SK-N-SH (cell line): Measurements from ENCODE around the gene PRR12. TPM values are rescaled to one million over a fixed set of nuclear protein-coding genes. Genes with fewer than 3 reads are reported as not detected.
A peak's percentile ranks its signal among the peaks of the same experiment; 100 is the strongest.

ENCODE experiments used
- CTCF ChIA-PET: fragments of 300-600, 350-600 bp; formaldehyde crosslinking; extraction: SDS; loops from one replicate; lab custom pipeline; 2021; lab: Yijun Ruan, JAX
- POLR2A ChIA-PET: fragments of 350-600 bp; sonication (Branson Sonifier 250); formaldehyde crosslinking; extraction: SDS; loops from one replicate; lab custom pipeline; 2020; ENCODE audit warnings: antibody characterized with exemption, inconsistent platforms; lab: Yijun Ruan, JAX
- DNase-seq: peaks from one replicate; pipeline ENCODE4 v3.0.0; 2012
- H2AFZ ChIP-seq: fragments of 200-600 bp; sonication (generic); 2 replicates; pipeline ENCODE4 v1.8.1; 2016; ENCODE audit warnings: antibody characterized with exemption, mild to moderate bottlenecking, low read depth
- H3F3A ChIP-seq: fragments of 200-600 bp; sonication (generic); replicated peaks from 2 replicates; pipeline ENCODE3; 2016; ENCODE audit warnings: antibody characterized with exemption, mild to moderate bottlenecking; ENCODE audit not compliant: insufficient read depth
- H3K27ac ChIP-seq, 2 experiments: fragments of 200-500 bp in 1 of 2; fragments of 200-600 bp in 1 of 2; sonication (Bioruptor generic) in 1 of 2; sonication (generic), shearing (Covaris generic) in 1 of 2; 2 replicates each; pipeline versions ENCODE4 v1.5.1 to v1.6.1; 2014 to 2016; ENCODE audit warnings: low read depth in 2 of 2, inconsistent platforms in 1 of 2, low read length in 1 of 2, mild to moderate bottlenecking in 1 of 2, mixed read lengths in 1 of 2
- H3K27me3 ChIP-seq: fragments of 200-600 bp; sonication (generic), shearing (Covaris generic); 2 replicates; pipeline ENCODE4 v1.6.1; 2016; ENCODE audit warnings: mixed run types; ENCODE audit not compliant: insufficient read depth
- H3K36me3 ChIP-seq, 2 experiments: fragments of 200-500 bp in 1 of 2; fragments of 200-600 bp in 1 of 2; sonication (Bioruptor generic) in 1 of 2; sonication (generic) in 1 of 2; replicated peaks in 1 of 2; 2 replicates each; pipeline versions ENCODE3 to v1.5.1; 2014 to 2016; ENCODE audit warnings: low read length in 1 of 2, mild to moderate bottlenecking in 1 of 2; ENCODE audit not compliant: insufficient read depth in 2 of 2, control insufficient read depth in 1 of 2
- H3K4me1 ChIP-seq, 2 experiments: fragments of 200-500 bp in 1 of 2; fragments of 200-600 bp in 1 of 2; sonication (Bioruptor generic) in 1 of 2; sonication (generic), shearing (Covaris generic) in 1 of 2; 2 replicates each; pipeline versions ENCODE4 v1.5.1 to v1.6.1; 2014 to 2016; ENCODE audit warnings: low read depth in 1 of 2, low read length in 1 of 2, mixed run types in 1 of 2; ENCODE audit not compliant: insufficient read depth in 2 of 2, control insufficient read depth in 1 of 2
- H3K4me2 ChIP-seq: fragments of 200-600 bp; sonication (generic), shearing (Covaris generic); 2 replicates; pipeline ENCODE4 v1.6.1; 2017; ENCODE audit warnings: mixed run types
- H3K4me3 ChIP-seq, 2 experiments: fragments of 200-500 bp in 1 of 2; fragments of 200-600 bp in 1 of 2; sonication (Bioruptor generic) in 1 of 2; sonication (generic), shearing (Covaris generic) in 1 of 2; 2 replicates each; pipeline versions ENCODE4 v1.5.1 to v1.8.1; 2014 to 2016; ENCODE audit warnings: low read depth in 2 of 2, inconsistent platforms in 1 of 2, low read length in 1 of 2, mild to moderate bottlenecking in 1 of 2, mixed read lengths in 1 of 2, moderate library complexity in 1 of 2
- H3K79me2 ChIP-seq: fragments of 200-600 bp; sonication (generic); 2 replicates; pipeline ENCODE4 v1.8.1; 2017; ENCODE audit warnings: mild to moderate bottlenecking; ENCODE audit not compliant: insufficient read depth
- H3K9ac ChIP-seq: fragments of 200-600 bp; sonication (generic); 2 replicates; pipeline ENCODE4 v1.6.1; 2017; ENCODE audit warnings: mixed run types
- H3K9me2 ChIP-seq: fragments of 200-600 bp; sonication (generic); 2 replicates; pipeline ENCODE4 v1.6.1; 2017; ENCODE audit warnings: mixed run types
- H3K9me3 ChIP-seq: fragments of 200-600 bp; sonication (generic); 2 replicates; pipeline ENCODE4 v1.6.1; 2017; ENCODE audit warnings: mixed run types, mild to moderate bottlenecking, moderate library complexity
- H4K20me1 ChIP-seq: fragments of 200-600 bp; sonication (generic); 2 replicates; pipeline ENCODE4 v1.6.1; 2017; ENCODE audit warnings: mild to moderate bottlenecking, mixed run types; ENCODE audit not compliant: insufficient read depth
- CTCF ChIP-seq: fragments of 200-600 bp; sonication (generic); IDR thresholded peaks from 2 replicates; pipeline ENCODE4 v1.6.1; 2017; ENCODE audit warnings: antibody characterized with exemption, mild to moderate bottlenecking, moderate library complexity
- EZH2phosphoT487 ChIP-seq: fragments of 200-600 bp; sonication (generic); IDR thresholded peaks from 2 replicates; pipeline ENCODE4 v1.6.1; 2017; ENCODE audit warnings: low read depth, mixed run types, mild to moderate bottlenecking, antibody characterized with exemption, moderate library complexity, borderline replicate concordance
- FOSL2 ChIP-seq: IDR thresholded peaks from 2 replicates; pipeline ENCODE4 v1.4.0; 2012; ENCODE audit warnings: low read depth, mild to moderate bottlenecking, moderate library complexity, borderline replicate concordance
- JUND ChIP-seq: IDR thresholded peaks from 2 replicates; pipeline ENCODE4 v1.4.0; 2012
- MXI1 ChIP-seq: IDR thresholded peaks from 2 replicates; pipeline ENCODE4 v1.6.1; 2012; ENCODE audit warnings: mild to moderate bottlenecking, low read depth, low read length, improper control_type of control experiment
- NFIC ChIP-seq: IDR thresholded peaks from 2 replicates; pipeline ENCODE4 v1.4.0; 2012; ENCODE audit warnings: borderline replicate concordance
- POLR2AphosphoS5 ChIP-seq: IDR thresholded peaks from 2 replicates; pipeline ENCODE4 v1.6.1; 2012; ENCODE audit warnings: low read depth, low read length
- RAD21 ChIP-seq: IDR thresholded peaks from 2 replicates; pipeline ENCODE4 v1.6.1; 2012; ENCODE audit warnings: mild to moderate bottlenecking, low read length
- SIN3A ChIP-seq: IDR thresholded peaks from 2 replicates; pipeline ENCODE4 v1.6.1; 2012; ENCODE audit warnings: low read depth, mild to moderate bottlenecking, low read length, moderate library complexity, borderline replicate concordance
- SMC3 ChIP-seq: IDR thresholded peaks from 2 replicates; pipeline ENCODE4 v1.6.1; 2012; ENCODE audit warnings: low read depth, low read length, improper control_type of control experiment
- TAF1 ChIP-seq: IDR thresholded peaks from 2 replicates; pipeline ENCODE4 v1.6.1; 2012; ENCODE audit warnings: low read depth, mild to moderate bottlenecking, low read length, moderate library complexity, borderline replicate concordance
- TCF12 ChIP-seq: IDR thresholded peaks from 2 replicates; pipeline ENCODE4 v1.4.0; 2012
- TEAD4 ChIP-seq: IDR thresholded peaks from 2 replicates; pipeline ENCODE4 v1.4.0; 2012; ENCODE audit warnings: mild to moderate bottlenecking, borderline replicate concordance; ENCODE audit not compliant: insufficient read depth
- WGBS: methylation state at CpG from one replicate; pipeline ENCODE4 v1.1.6; 2017; ENCODE audit warnings: low lambda C conversion rate; 5-methylcytosine and 5-hydroxymethylcytosine counted together
- polyA plus RNA-seq, 3 experiments: library from polyadenylated mRNA; depleted of rRNA; stranded (reverse); fragments of >200 nt; gene quantifications; 2 replicates each; pipeline ENCODE4 v1.2.3, GENCODE V29; 2012
- TF ChIP-seq, protein P1 (sequence below): IDR thresholded peaks from 2 replicates; pipeline ENCODE4 v1.4.0; 2012; ENCODE audit warnings: low read depth, borderline replicate concordance

The PRR12 gene
- polyA plus RNA-seq, 1 of the 3 experiments (the other 2 are of a cell fraction), result 1.7 TPM

DNA sequence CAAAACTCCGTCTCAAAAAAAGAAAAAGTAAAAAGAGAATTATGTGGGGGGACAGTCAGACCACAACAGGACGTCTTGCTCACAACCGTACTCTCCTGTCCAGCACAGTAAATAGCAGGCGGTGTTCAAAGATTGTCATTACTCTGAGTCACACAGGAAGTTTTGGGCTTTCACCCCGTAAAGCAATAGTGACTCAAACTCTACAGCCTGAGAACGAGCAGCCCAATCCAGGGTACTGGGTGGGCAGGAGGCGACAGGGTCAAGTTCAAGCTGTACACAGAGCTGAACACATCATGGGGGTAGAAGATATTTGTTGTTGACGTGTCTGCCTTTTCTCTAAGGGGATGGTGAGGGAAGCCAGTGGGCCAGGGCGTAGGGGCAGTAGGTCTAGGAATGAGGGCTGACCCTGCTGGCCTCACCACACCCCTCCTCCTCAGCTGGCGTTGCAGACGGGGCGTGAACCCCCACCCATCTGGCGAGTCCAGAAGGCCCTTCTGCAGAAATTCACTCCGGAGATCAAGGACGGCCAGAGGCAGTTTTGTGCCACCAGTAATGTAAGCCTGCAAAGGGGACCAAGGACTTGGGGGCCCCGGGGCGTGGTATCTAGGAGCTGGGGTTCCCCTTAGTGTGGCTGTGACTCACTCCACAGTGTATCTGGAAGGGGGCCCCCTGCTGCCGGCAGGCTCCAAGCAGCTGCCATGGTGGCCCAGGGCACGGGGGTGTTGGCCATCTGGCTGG, 23.3 kb downstream of the PRR12 start:
- H2AFZ ChIP-seq, result no peak overlapping the region
- peak overlapping the region; percentile 37; the same call in 1 of the 2 replicates for H3K9ac ChIP-seq
- H3K27ac ChIP-seq, result peak overlapping the region in 1 of 2 experiments; percentile 74; a peak in 2 of 4 replicates
- H3K36me3 ChIP-seq, result peaks cover 17 to 45% of the 10 kb centered on the region in 2 experiments
- 45% methylated on average over 12 of the region's 19 CpGs for WGBS
- peaks cover 46% of the 10 kb centered on the region for H4K20me1 ChIP-seq
- H3K4me3 ChIP-seq, result no peak overlapping the region
- CTCF ChIA-PET, result interaction anchor here (1.2 kb wide), 2 partner anchors 21 to 44 kb away, joined by 3 read pairs; no protein-coding TSS in a partner anchor
- H3K4me1 ChIP-seq, result peaks cover 0 to 14% of the 10 kb centered on the region in 2 experiments; a peak in 3 of 4 replicates
- peak overlapping the region; percentile 65 for H3K4me2 ChIP-seq
- no peak for DNase-seq
- peaks cover 77% of the 10 kb centered on the region for H3K79me2 ChIP-seq
- no peaks in the 10 kb centered on the region for H3K9me2 ChIP-seq
- H3K27me3 ChIP-seq, result no peaks in the 10 kb centered on the region
- no peak for TF ChIP-seq RAD21
- TF ChIP-seq JUND, result 0 out of 2 replicates have a peak, but pooled peaks have one; percentile 31
- TF ChIP-seq FOSL2, result peak; percentile 63; the same call in 1 of the 2 replicates
- peak; percentile 12; the same call in 1 of the 2 replicates for TF ChIP-seq CTCF
- TF ChIP-seq SMC3, result no peak
- TF ChIP-seq, all 33 proteins: peak for 3
- POLR2A ChIA-PET, result no interaction called here
- Histone ChIP-seq H3K9me3 (no peaks in the 10 kb centered on the region), H3F3A (peaks cover 15% of the 10 kb centered on the region)

DNA sequence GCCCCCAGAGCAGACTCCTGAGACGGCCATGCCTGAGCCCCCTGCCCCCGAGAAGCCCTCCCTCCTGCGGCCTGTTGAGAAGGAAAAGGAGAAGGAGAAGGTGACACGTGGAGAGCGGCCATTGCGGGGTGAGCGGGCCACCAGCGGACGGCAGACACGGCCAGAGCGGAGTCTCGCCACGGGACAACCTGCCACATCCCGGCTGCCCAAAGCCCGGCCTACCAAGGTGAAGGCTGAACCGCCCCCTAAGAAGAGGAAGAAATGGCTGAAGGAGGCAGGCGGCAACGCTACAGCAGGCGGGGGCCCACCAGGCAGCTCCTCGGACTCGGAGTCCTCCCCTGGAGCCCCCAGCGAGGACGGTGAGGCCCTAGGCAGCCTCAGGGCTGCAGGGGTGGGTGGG, 24.9 kb downstream of the PRR12 start:
- POLR2A ChIA-PET, result interaction anchor here (0.9 kb wide), 1 partner anchor 18 kb away, joined by 3 read pairs; no protein-coding TSS in a partner anchor
- H3K9me3 ChIP-seq, result no peaks in the 10 kb centered on the region
- H3K79me2 ChIP-seq, result peaks cover 68% of the 10 kb centered on the region
- no peak overlapping the region for H3K4me2 ChIP-seq
- no peak for DNase-seq
- H3K4me1 ChIP-seq, result peaks cover 0 to 14% of the 10 kb centered on the region in 2 experiments; a peak in 3 of 4 replicates
- peaks cover 23 to 35% of the 10 kb centered on the region in 2 experiments for H3K36me3 ChIP-seq
- no peak overlapping the region for H3K27ac ChIP-seq
- no peaks in the 10 kb centered on the region for H3K27me3 ChIP-seq
- no peak overlapping the region for H3K9ac ChIP-seq
- peaks cover 38% of the 10 kb centered on the region for H4K20me1 ChIP-seq
- no peak for TF ChIP-seq SIN3A
- no peak for TF ChIP-seq NFIC
- TF ChIP-seq EZH2phosphoT487, result no peak
- no peak for TF ChIP-seq TEAD4
- TF ChIP-seq POLR2AphosphoS5, result no peak
- TF ChIP-seq TAF1, result no peak
- no peak for TF ChIP-seq TCF12
- TF ChIP-seq MXI1, result no peak
- TF ChIP-seq, protein P1, sequence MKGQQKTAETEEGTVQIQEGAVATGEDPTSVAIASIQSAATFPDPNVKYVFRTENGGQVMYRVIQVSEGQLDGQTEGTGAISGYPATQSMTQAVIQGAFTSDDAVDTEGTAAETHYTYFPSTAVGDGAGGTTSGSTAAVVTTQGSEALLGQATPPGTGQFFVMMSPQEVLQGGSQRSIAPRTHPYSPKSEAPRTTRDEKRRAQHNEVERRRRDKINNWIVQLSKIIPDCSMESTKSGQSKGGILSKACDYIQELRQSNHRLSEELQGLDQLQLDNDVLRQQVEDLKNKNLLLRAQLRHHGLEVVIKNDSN, result no peak
- H3F3A ChIP-seq, result peaks cover 12% of the 10 kb centered on the region
- 97% methylated on average over 21 of the region's 23 CpGs for WGBS
- H2AFZ ChIP-seq, result no peak overlapping the region
- no peaks in the 10 kb centered on the region for H3K9me2 ChIP-seq
- H3K4me3 ChIP-seq, result no peak overlapping the region
- CTCF ChIA-PET, result interaction anchor here (1.4 kb wide), 1 partner anchor 57 kb away, joined by 4 read pairs; no protein-coding TSS in a partner anchor
